Type B pancreatic cell (in vitro differentiated cells): ENCODE results near the gene ACKR2. TPM values are rescaled to one million over a fixed set of nuclear protein-coding genes. Genes with fewer than 3 reads are reported as not detected.

ENCODE experiments used
- DNase-seq: peaks from one replicate; pipeline ENCODE4 v3.0.0; 2021; ENCODE audit warnings: mixed read lengths; ENCODE audit not compliant: unreplicated experiment; ENCODE audit errors: extremely low spot score
- H3K27ac Mint-ChIP-seq: 2 replicates; pipeline ENCODE4 v1.8.0; 2021; ENCODE audit warnings: mild to moderate bottlenecking, mixed read lengths
- H3K27me3 Mint-ChIP-seq: 2 replicates; pipeline ENCODE4 v1.8.0; 2021; ENCODE audit warnings: mixed read lengths
- H3K36me3 Mint-ChIP-seq: 2 replicates; pipeline ENCODE4 v1.8.0; 2021; ENCODE audit warnings: mixed read lengths
- H3K4me1 Mint-ChIP-seq: one replicate; pipeline ENCODE4 v1.8.0; 2021; ENCODE audit warnings: mixed read lengths; ENCODE audit not compliant: unreplicated experiment
- H3K4me3 Mint-ChIP-seq: 2 replicates; pipeline ENCODE4 v1.8.0; 2021; ENCODE audit warnings: mild to moderate bottlenecking, mixed read lengths
- H3K9me3 Mint-ChIP-seq: 2 replicates; pipeline ENCODE4 v1.8.0; 2021; ENCODE audit warnings: mixed read lengths
- total RNA-seq: library from RNA; stranded (reverse); gene quantifications from 2 replicates; pipeline ENCODE4 v1.2.1, GENCODE V29; 2021; ENCODE audit warnings: low replicate concordance
- TF ChIP-seq, protein P1 (sequence below): fragments of 200-600 bp; sonication (generic); conservative IDR thresholded peaks from 2 replicates; pipeline ENCODE4 v1.5.0; 2021; ENCODE audit warnings: antibody characterized with exemption, mild to moderate bottlenecking

ACKR2 gene
- total RNA-seq, 1 donor from 2014 or later: 3.5 TPM

DNA sequence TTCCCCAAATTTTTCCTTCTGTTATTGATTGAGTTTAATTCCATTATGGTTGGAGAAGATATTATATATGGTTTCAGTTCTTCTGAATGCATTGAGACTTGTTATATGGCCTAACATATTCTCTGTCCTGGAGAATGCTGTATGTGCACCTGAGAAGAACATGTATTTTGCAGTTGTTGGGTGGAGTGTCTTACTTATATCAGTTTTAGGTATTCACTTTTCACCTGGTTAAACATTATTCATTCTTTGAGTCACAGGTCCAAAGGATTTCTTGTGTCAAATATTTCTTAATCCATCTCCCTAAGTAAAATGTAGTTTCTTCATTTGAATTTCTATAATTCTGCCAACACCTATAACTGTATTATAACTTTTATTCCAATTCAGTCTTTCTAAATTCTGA, 17.8 kb downstream of the ACKR2 start:
- H3K9me3 Mint-ChIP-seq: peaks cover 6% of the 10 kb centered on the region
- TF ChIP-seq, protein P1, sequence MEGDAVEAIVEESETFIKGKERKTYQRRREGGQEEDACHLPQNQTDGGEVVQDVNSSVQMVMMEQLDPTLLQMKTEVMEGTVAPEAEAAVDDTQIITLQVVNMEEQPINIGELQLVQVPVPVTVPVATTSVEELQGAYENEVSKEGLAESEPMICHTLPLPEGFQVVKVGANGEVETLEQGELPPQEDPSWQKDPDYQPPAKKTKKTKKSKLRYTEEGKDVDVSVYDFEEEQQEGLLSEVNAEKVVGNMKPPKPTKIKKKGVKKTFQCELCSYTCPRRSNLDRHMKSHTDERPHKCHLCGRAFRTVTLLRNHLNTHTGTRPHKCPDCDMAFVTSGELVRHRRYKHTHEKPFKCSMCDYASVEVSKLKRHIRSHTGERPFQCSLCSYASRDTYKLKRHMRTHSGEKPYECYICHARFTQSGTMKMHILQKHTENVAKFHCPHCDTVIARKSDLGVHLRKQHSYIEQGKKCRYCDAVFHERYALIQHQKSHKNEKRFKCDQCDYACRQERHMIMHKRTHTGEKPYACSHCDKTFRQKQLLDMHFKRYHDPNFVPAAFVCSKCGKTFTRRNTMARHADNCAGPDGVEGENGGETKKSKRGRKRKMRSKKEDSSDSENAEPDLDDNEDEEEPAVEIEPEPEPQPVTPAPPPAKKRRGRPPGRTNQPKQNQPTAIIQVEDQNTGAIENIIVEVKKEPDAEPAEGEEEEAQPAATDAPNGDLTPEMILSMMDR: no peak
- no peaks in the 10 kb centered on the region for H3K36me3 Mint-ChIP-seq
- H3K27me3 Mint-ChIP-seq: no peaks in the 10 kb centered on the region
- H3K4me3 Mint-ChIP-seq: no peak overlapping the region
- H3K4me1 Mint-ChIP-seq: peaks cover 17% of the 10 kb centered on the region
- no peak for DNase-seq
- H3K27ac Mint-ChIP-seq: no peak overlapping the region

DNA sequence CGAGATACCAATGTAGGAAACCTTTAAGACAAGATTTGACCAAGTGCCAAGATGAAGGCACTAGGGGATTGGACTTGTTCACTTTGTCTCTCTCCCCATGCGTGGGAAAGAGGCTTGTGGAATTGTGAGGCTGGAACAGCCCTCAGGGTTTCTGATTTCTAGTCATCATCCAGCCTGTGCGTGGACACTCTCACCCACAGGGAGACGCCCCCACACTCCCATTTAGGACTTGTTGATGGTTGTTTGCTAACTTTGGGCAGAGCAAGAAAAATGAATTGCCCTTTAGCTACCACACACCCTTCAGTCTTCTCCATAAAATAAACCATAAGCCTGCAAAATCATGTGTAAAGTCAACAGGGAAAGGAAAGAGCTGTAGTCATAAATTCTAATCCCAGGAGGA, 18.4 kb downstream of the ACKR2 start:
- no peaks in the 10 kb centered on the region for H3K36me3 Mint-ChIP-seq
- no peak overlapping the region for H3K27ac Mint-ChIP-seq
- no peaks in the 10 kb centered on the region for H3K27me3 Mint-ChIP-seq
- H3K4me1 Mint-ChIP-seq: peaks cover 17% of the 10 kb centered on the region
- TF ChIP-seq, protein P1: no peak
- H3K9me3 Mint-ChIP-seq: peaks cover 6% of the 10 kb centered on the region
- H3K4me3 Mint-ChIP-seq: no peak overlapping the region
- DNase-seq: no peak

DNA sequence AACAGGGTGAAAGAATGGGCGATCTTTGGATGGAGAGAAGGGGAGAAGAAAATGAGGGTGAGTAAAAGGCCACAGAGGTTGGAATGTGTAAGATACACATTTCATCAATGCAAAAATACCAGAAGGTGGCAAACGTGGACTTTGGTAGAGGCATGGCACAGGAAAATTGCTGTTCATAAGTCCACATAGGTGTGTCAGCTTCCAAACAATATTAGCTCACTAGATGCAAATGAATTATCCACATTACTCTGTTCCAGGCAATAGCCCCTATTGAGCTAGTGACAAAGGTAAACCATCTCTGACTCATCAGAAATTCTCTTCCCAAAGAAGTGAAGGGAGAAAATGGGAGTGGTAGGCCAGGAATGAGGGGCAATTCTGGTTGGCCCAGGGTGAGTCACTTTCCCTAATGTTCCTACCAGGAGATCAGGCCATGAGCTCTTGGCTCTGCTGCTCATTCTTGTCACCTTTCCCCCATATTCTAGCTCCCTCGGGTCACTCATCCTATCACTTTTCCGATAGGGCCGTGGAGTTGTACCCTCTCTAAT, 19.9 kb downstream of the ACKR2 start:
- Mint-ChIP-seq H3K4me1 (peaks cover 9% of the 10 kb centered on the region), H3K9me3 (no peaks in the 10 kb centered on the region), H3K27me3 (no peaks in the 10 kb centered on the region), H3K27ac (peak overlapping the region; percentile 15), H3K36me3 (no peaks in the 10 kb centered on the region), H3K4me3 (no peak overlapping the region)
- DNase-seq: no peak
- TF ChIP-seq, protein P1: no peak

DNA sequence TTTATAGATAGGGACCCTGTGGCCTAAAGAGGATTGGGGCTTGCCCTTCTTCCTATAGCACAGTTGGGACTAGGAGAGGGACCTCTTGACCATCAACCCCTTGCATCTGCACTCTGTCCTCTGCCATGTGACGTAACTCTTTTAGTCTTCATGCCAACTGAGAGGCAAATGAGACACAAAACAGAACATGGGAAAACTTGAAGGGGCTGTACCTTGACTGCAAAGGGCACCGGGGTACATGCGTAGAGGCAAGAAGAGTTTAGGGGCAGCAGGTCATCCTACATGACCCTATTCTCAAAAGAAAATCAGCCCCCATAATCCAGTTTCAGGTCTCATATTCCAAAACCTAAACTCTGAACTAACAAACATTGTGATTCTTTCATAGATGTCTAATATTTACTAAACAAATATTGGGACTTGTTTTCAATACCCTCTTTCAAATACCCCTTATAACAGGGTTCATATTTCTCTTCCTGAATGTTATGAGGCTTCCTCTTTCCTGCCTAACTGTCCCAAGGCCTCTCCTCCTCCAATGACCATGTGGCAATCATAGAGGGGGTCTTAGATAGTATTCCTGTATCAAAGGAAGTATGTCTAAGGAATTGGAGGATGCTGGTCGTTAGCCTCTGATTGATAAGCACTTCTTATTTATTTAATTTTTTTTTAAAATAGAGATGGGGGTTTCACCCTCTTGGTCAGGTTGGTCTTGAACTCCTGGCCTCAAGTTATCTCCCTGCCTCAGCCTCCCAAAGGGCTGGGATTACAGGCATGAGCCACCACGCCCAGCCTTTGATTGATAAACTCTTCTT, 20.6 kb downstream of the ACKR2 start:
- no peak for DNase-seq
- H3K9me3 Mint-ChIP-seq: no peaks in the 10 kb centered on the region
- TF ChIP-seq, protein P1: no peak
- no peak overlapping the region for H3K4me3 Mint-ChIP-seq
- peak overlapping the region; percentile 13 for H3K27ac Mint-ChIP-seq
- no peaks in the 10 kb centered on the region for H3K27me3 Mint-ChIP-seq
- peaks cover 9% of the 10 kb centered on the region for H3K4me1 Mint-ChIP-seq
- H3K36me3 Mint-ChIP-seq: no peaks in the 10 kb centered on the region

DNA sequence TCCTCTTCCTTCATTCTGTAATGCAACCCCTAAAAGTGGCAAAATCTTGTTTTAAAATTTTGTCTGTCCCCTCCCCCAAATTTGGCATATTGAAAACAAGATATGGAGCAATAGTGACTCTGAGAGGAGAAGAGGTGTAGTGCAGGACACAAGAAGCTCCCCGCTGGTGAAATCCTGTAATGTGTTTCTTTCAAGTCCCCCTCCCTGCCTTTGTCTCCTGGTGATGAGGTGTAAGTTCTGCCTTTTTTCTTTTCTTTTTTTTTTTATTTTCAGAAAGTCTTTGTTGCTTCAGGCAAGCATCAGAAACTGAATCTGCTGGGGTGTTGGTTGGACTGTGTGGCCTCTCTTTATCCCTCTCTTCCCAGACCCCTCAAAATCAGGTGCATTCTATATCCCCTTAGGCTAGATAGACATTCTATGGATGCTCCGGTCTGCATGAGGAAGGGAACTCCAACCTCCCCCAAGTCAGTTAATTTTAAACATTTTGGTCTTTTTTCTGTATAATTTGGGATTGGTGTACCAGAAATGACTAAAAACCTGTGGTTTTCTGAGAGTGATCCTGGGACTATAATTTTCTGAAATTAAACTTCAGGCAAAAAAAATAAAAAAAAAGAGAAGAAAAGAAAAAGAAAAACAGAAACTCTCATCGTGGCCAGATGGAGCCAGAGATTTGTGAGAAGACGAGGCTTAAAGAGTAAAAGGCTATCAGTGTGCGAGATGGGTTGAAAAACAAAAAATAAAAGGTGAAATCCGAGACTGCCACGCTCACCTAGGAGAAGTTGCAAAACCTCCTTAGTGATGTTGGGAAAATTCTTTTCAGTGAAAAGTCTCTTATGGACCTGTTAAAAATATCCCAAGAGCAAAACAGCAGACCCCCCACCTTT, 21.4 kb downstream of the ACKR2 start:
- DNase-seq: no peak
- Mint-ChIP-seq H3K27ac (peak overlapping the region; percentile 13), H3K27me3 (peaks cover 5% of the 10 kb centered on the region), H3K36me3 (no peaks in the 10 kb centered on the region), H3K4me1 (peaks cover 9% of the 10 kb centered on the region), H3K4me3 (no peak overlapping the region), H3K9me3 (no peaks in the 10 kb centered on the region)
- TF ChIP-seq, protein P1: peak; percentile 65
